GM23248 (cell line): ENCODE data around the gene SPINK4. TPM values are rescaled to one million over a fixed set of nuclear protein-coding genes. Genes with fewer than 3 reads are reported as not detected.

ENCODE experiments used
- DNase-seq: peaks from one replicate; pipeline ENCODE4 v3.0.0-alpha.2; 2015
- H2AFZ ChIP-seq: fragments of 200-600 bp; sonication (generic); 2 replicates; pipeline ENCODE4 v1.6.1; 2016; ENCODE audit warnings: antibody characterized with exemption
- H3F3A ChIP-seq: fragments of 200-600 bp; sonication (generic); 2 replicates; pipeline ENCODE4 v1.6.1; 2016; ENCODE audit warnings: mild to moderate bottlenecking, antibody characterized with exemption, mixed run types; ENCODE audit not compliant: insufficient read depth
- H3K27ac ChIP-seq: fragments of 200-600 bp; sonication (generic); 2 replicates; pipeline ENCODE4 v1.5.1; 2016; ENCODE audit warnings: mild to moderate bottlenecking
- H3K27me3 ChIP-seq: fragments of 200-600 bp; sonication (generic); replicated peaks from 2 replicates; pipeline ENCODE4 v1.6.1; 2016; ENCODE audit warnings: mild to moderate bottlenecking; ENCODE audit not compliant: insufficient read depth
- H3K36me3 ChIP-seq: fragments of 200-600 bp; sonication (generic); 2 replicates; pipeline ENCODE4 v1.6.1; 2016; ENCODE audit warnings: low read depth, mild to moderate bottlenecking
- H3K4me1 ChIP-seq: fragments of 200-600 bp; sonication (generic); 2 replicates; pipeline ENCODE4 v1.6.1; 2016; ENCODE audit warnings: mild to moderate bottlenecking; ENCODE audit not compliant: insufficient read depth
- H3K4me2 ChIP-seq: fragments of 200-600 bp; sonication (generic); one replicate; pipeline ENCODE4 v1.6.1; 2016; ENCODE audit warnings: mild to moderate bottlenecking; ENCODE audit not compliant: unreplicated experiment
- H3K4me3 ChIP-seq: fragments of 200-600 bp; sonication (generic); 2 replicates; pipeline ENCODE4 v1.5.1; 2016; ENCODE audit warnings: mild to moderate bottlenecking
- H3K79me2 ChIP-seq: fragments of 200-600 bp; sonication (generic); 2 replicates; pipeline ENCODE4 v1.6.1; 2016; ENCODE audit warnings: mild to moderate bottlenecking; ENCODE audit not compliant: insufficient read depth
- H3K9ac ChIP-seq: fragments of 200-600 bp; sonication (generic); 2 replicates; pipeline ENCODE4 v1.6.1; 2016; ENCODE audit warnings: mild to moderate bottlenecking
- H3K9me2 ChIP-seq: fragments of 200-600 bp; sonication (generic); 2 replicates; pipeline ENCODE4 v1.6.1; 2016; ENCODE audit warnings: mixed run types, mild to moderate bottlenecking, moderate library complexity; ENCODE audit not compliant: insufficient read depth
- H3K9me3 ChIP-seq: fragments of 200-600 bp; sonication (generic); one replicate; pipeline ENCODE4 v1.6.1; 2017; ENCODE audit warnings: low read depth
- H4K20me1 ChIP-seq: fragments of 200-600 bp; sonication (generic); 2 replicates; pipeline ENCODE4 v1.6.0; 2016; ENCODE audit not compliant: insufficient read depth
- EZH2 ChIP-seq: fragments of 200-600 bp; sonication (generic); IDR thresholded peaks from 2 replicates; pipeline ENCODE4 v1.6.1; 2018; ENCODE audit warnings: antibody characterized with exemption, mild to moderate bottlenecking; ENCODE audit not compliant: insufficient read depth, poor library complexity, severe bottlenecking
- EZH2phosphoT487 ChIP-seq: fragments of 200-600 bp; sonication (generic); IDR thresholded peaks from 2 replicates; pipeline ENCODE4 v1.6.1; 2018; ENCODE audit warnings: antibody characterized with exemption, moderate library complexity, mild to moderate bottlenecking, low read depth; ENCODE audit not compliant: insufficient read depth
- WGBS, 2 experiments: methylation state at CpG; one replicate each; pipeline ENCODE4 v1.1.6; 2015 to 2017; ENCODE audit warnings: low lambda C conversion rate in 2 of 2, low coverage in 1 of 2; ENCODE audit errors: missing lambda C conversion rate in 2 of 2; 5-methylcytosine and 5-hydroxymethylcytosine counted together
- in situ Hi-C: fragments of 300-500 bp; cut with MboI; formaldehyde crosslinking; loops from 2 replicates; pipeline ENCODE4 v1.15.0; 2020
- polyA plus RNA-seq: library from polyadenylated mRNA; unstranded; fragments of >200 nt; fragmentation: Nextera tagmentation; extraction: Ambion mirVana; gene quantifications from 2 replicates; pipeline ENCODE4 v1.2.1, GENCODE V29; 2016
- total RNA-seq: library from RNA; depleted of rRNA; stranded (reverse); fragments of >200 nt; shearing (Covaris generic); gene quantifications from 2 replicates; pipeline ENCODE4 v1.2.3, GENCODE V29; 2014; rRNA removed

Gene SPINK4, protein sequence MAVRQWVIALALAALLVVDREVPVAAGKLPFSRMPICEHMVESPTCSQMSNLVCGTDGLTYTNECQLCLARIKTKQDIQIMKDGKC
- not detected in 2 replicates for total RNA-seq
- not detected in 2 replicates for polyA plus RNA-seq

DNA sequence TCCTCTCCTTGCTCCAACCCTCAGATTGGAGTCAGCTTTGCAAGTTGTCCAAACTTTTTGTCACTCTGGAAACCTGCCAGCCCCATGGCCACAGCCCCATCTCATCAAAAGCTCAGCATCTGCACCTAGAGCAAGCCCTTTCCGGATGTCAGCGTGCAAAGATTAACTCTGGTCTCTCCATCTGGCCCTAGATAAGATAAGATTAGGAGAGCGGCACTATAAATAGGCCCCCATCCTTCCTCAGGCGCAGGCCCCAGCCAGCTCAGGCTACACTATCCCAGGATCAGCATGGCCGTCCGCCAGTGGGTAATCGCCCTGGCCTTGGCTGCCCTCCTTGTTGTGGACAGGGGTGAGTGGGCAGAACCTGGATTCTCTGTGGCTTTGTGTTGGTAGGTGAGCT is at the start of gene SPINK4:
TSS of gene SPINK4 (plus strand) at position 247 of the 400 bp plus-strand sequence. CDS start at position 289, 42 bp downstream.
- no peak within 1 kb of the TSS for H3K4me3 ChIP-seq
- H3K79me2 ChIP-seq = no peaks in the 10 kb centered on the region
- H3K27ac ChIP-seq = no peak within 1 kb of the TSS
- H3F3A ChIP-seq = 0 out of 2 replicates have a peak, but pooled peaks cover 6% of the 10 kb centered on the region
- 83 to 89% methylated on average over 7 of the region's 7 CpGs for WGBS, 2 experiments
- no peak within 1 kb of the TSS for H3K4me2 ChIP-seq
- no peak for DNase-seq
- H4K20me1 ChIP-seq = no peaks in the 10 kb centered on the region
- H3K27me3 ChIP-seq = no peaks in the 10 kb centered on the region
- no peaks in the 10 kb centered on the region for H3K9me2 ChIP-seq
- no peaks in the 10 kb centered on the region for H3K4me1 ChIP-seq
- H2AFZ ChIP-seq = no peak within 1 kb of the TSS
- no peak for TF ChIP-seq EZH2phosphoT487
- no peak for TF ChIP-seq EZH2
- H3K9ac ChIP-seq = no peak within 1 kb of the TSS
- in situ Hi-C loops = no loop called here
- no peaks in the 10 kb centered on the region for H3K9me3 ChIP-seq
- no peaks in the 10 kb centered on the region for H3K36me3 ChIP-seq

DNA sequence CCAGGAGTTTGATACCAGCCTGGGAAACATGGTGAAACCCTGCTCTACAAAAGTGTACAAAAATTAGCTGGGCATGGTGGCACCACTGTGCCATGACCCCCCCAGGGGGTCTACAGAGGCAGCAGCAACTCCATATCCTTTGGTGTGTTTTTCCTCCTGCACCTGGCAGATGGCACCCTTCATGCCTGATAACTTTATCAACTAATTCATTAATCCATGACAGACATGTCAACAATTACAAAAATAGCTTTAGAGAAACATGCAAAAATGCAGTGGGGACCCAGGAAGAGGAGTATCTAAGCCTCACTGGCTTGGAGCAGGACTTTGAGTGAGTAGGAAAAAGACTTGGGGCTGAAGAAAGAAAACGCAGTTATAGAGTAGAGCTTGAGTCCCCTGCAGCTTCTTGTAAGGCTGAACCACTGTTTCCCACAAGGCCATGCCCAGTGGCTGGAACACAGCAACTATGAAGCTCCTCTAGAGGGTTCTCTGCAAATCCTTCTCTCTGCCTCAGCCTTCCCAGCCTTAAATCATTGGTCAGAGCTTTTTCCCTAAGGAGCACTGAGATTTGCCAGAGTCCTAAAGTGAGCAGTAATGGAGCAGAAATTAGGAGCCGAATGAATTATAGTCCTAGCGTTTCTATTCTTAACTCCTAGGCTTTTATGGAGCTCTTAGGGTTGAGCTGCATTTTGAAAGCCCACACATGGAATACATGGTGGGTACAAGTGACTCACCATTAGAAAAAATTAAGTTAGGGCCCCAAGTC is 47.3 kb upstream of the SPINK4 start:
- H3K27me3 ChIP-seq = no peaks in the 10 kb centered on the region
- H3K9me2 ChIP-seq = no peaks in the 10 kb centered on the region
- H2AFZ ChIP-seq = peak overlapping the region; percentile 12; the same call in 1 of the 2 replicates
- H3F3A ChIP-seq = peaks cover 17% of the 10 kb centered on the region
- peaks cover 19% of the 10 kb centered on the region for H3K4me1 ChIP-seq
- H4K20me1 ChIP-seq = no peaks in the 10 kb centered on the region
- no peaks in the 10 kb centered on the region for H3K79me2 ChIP-seq
- DNase-seq = peak; percentile 11
- H3K9ac ChIP-seq = no peak overlapping the region
- 33 to 37% methylated on average over 3 of the region's 3 CpGs for WGBS, 2 experiments
- in situ Hi-C loops = no loop called here
- no peak for TF ChIP-seq EZH2phosphoT487
- TF ChIP-seq EZH2 = no peak
- H3K9me3 ChIP-seq = no peaks in the 10 kb centered on the region
- no peak overlapping the region for H3K4me3 ChIP-seq
- no peaks in the 10 kb centered on the region for H3K36me3 ChIP-seq
- H3K27ac ChIP-seq = no peak overlapping the region
- no peak overlapping the region for H3K4me2 ChIP-seq

DNA sequence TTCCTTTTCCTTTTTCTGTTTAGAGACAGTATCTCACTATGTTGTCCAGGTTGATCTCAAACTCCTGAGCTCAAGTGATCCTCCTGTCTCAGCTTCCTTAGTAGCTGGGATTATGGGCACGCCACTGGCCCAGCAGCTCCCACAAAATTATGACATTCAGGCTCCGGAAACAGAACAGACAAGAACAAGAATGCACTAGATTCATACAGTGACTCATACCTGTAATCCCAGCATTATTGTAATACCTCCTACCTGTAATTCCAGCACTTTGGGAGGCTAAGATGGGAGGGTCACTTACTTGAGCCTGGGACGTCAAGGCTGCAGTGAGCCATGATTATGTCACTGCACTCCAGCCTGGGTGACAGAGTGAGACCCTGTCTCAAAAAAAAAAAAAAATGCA is 46.1 kb upstream of the SPINK4 start:
- TF ChIP-seq EZH2 = no peak
- no peak for TF ChIP-seq EZH2phosphoT487
- no peak for DNase-seq
- WGBS, 2 experiments = 74 to 87% methylated on average over 3 of the region's 3 CpGs
- no peaks in the 10 kb centered on the region for H3K36me3 ChIP-seq
- H3K27me3 ChIP-seq = no peaks in the 10 kb centered on the region
- peaks cover 25% of the 10 kb centered on the region for H3K4me1 ChIP-seq
- no peak overlapping the region for H3K27ac ChIP-seq
- in situ Hi-C loops = no loop called here
- no peaks in the 10 kb centered on the region for H3K79me2 ChIP-seq
- H3K4me3 ChIP-seq = no peak overlapping the region
- no peak overlapping the region for H3K4me2 ChIP-seq
- no peaks in the 10 kb centered on the region for H3K9me2 ChIP-seq
- H3F3A ChIP-seq = peaks cover 23% of the 10 kb centered on the region
- H3K9ac ChIP-seq = no peak overlapping the region
- H4K20me1 ChIP-seq = no peaks in the 10 kb centered on the region
- H3K9me3 ChIP-seq = no peaks in the 10 kb centered on the region
- H2AFZ ChIP-seq = no peak overlapping the region

- Histone ChIP-seq H3K9me3 (no peaks in the 10 kb centered on the region), H3K9ac (no peak overlapping the region), H4K20me1 (no peaks in the 10 kb centered on the region), H3K27ac (peak overlapping the region; percentile 76), H3K79me2 (no peaks in the 10 kb centered on the region), H3K4me3 (no peak overlapping the region), H3F3A (peaks cover 33% of the 10 kb centered on the region), H3K4me1 (peaks cover 30% of the 10 kb centered on the region), H2AFZ (peak overlapping the region; percentile 72), H3K9me2 (no peaks in the 10 kb centered on the region), H3K4me2 (peak overlapping the region; percentile 12), H3K27me3 (no peaks in the 10 kb centered on the region), H3K36me3 (no peaks in the 10 kb centered on the region)
- 94 to 100% methylated on average over 1 of the region's 1 CpG for WGBS, 2 experiments
- TF ChIP-seq EZH2 = no peak
- TF ChIP-seq EZH2phosphoT487 = no peak
- peak; percentile 13 for DNase-seq
- in situ Hi-C loops = no loop called here
Measured at GRCh38 chr9:33196736-33197135, 43.2 kb upstream of the SPINK4 start.
